Left lobe of liver (tissue), 2 donors: ENCODE data around the gene CHID1. TPM values are rescaled to one million over a fixed set of nuclear protein-coding genes. Genes with fewer than 3 reads are reported as not detected.
A peak's percentile ranks its signal among the peaks of the same experiment; 100 is the strongest.

ENCODE experiments used
- ATAC-seq: fragments of 200-7000 bp; cut with Tn5 transposase; one replicate; pipeline ENCODE4 v1.9.1; 2020; ENCODE audit warnings: mild to moderate bottlenecking, moderate library complexity
- DNase-seq: peaks from one replicate; pipeline ENCODE4 v3.0.0-alpha.2; 2020; ENCODE audit warnings: low spot score
- total RNA-seq: library from RNA; stranded (reverse); gene quantifications from one replicate; pipeline ENCODE4 v1.2.1, GENCODE V29; 2021
- donor health status: DM: no; HTN: no; CAD: no; lungs with moderate emphysema.
- donor health status: DM: no; HTN: yes; CAD: no.

Gene CHID1
- total RNA-seq, 1 donor from 2014 or later = 146 TPM

GRCh38 chr11:911031-911889 is 650 bp upstream of the CHID1 start:
- ATAC-seq (peak; percentile 2), DNase-seq (no peak)

- no peak for ATAC-seq
Measured at GRCh38 chr11:910044-910588, 494 bp downstream of the CHID1 start.

GRCh38 chr11:909406-909805 is 1.2 kb downstream of the CHID1 start:
- DNase-seq = no peak
- ATAC-seq = no peak

More at GRCh38 chr11:910044-910588, 494 bp downstream of the CHID1 start:
- no peak for DNase-seq

- no peak for ATAC-seq
- no peak for DNase-seq
Measured at GRCh38 chr11:908273-908672, 2.3 kb downstream of the CHID1 start.

GRCh38 chr11:907668-908067 is 2.9 kb downstream of the CHID1 start:
- ATAC-seq (no peak), DNase-seq (no peak)

- DNase-seq (no peak), ATAC-seq (no peak)
Measured at GRCh38 chr11:905952-906351, 4.7 kb downstream of the CHID1 start.

- DNase-seq (no peak), ATAC-seq (no peak)
Measured at GRCh38 chr11:904380-904779, 6.2 kb downstream of the CHID1 start.

- ATAC-seq (no peak), DNase-seq (no peak)
Measured at GRCh38 chr11:901452-902061, 9.1 kb downstream of the CHID1 start.

- ATAC-seq (no peak), DNase-seq (no peak)
Measured at GRCh38 chr11:900545-900944, 10.1 kb downstream of the CHID1 start.

GRCh38 chr11:899724-900123 is 10.9 kb downstream of the CHID1 start:
- no peak for ATAC-seq
- no peak for DNase-seq

- ATAC-seq = peak; percentile 57
- no peak for DNase-seq
Measured at GRCh38 chr11:898540-899190, 11.9 kb downstream of the CHID1 start.

GRCh38 chr11:898143-898511 is 12.5 kb downstream of the CHID1 start:
- ATAC-seq (peak; percentile 5), DNase-seq (no peak)

GRCh38 chr11:897253-898142 is 13.1 kb downstream of the CHID1 start:
- ATAC-seq = no peak

GRCh38 chr11:895331-896110 is 15.1 kb downstream of the CHID1 start:
- ATAC-seq (no peak), DNase-seq (no peak)

More at GRCh38 chr11:897253-898142, 13.1 kb downstream of the CHID1 start:
- DNase-seq = no peak

GRCh38 chr11:894575-895201 is 15.9 kb downstream of the CHID1 start:
- DNase-seq = no peak
- peak; percentile 12 for ATAC-seq

GRCh38 chr11:893008-893654 is 17.5 kb downstream of the CHID1 start:
- ATAC-seq (peak; percentile 5), DNase-seq (no peak)

GRCh38 chr11:890794-891540 is 19.6 kb downstream of the CHID1 start:
- no peak for DNase-seq
- ATAC-seq = no peak
